Left hindlimb (tissue), 1 donor: ENCODE results near the gene UBE3B.

ENCODE experiments used
- DNase-seq: peaks from one replicate; pipeline ENCODE4 v3.0.0-alpha.2; 2018

The UBE3B gene

DNA sequence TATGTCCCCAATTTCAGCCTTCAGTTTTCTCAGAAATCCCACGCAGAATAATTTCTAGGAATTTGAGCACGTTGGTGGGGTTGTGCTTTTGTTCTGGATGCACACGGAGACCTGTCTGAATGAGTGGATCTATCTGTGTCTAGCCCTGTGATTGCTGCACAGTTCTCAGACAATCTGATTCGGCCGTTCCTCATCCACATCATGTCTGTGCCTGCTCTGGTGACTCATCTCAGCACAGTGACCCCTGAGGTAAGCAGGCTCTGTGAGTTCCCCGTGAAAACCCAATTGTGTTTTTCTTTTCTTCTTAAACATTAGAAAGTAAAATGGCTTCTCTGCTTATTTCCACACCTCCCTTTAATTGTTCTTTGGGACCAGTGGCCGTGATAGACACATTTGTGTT is 20.2 kb downstream of the UBE3B start:
- no peak for DNase-seq

DNA sequence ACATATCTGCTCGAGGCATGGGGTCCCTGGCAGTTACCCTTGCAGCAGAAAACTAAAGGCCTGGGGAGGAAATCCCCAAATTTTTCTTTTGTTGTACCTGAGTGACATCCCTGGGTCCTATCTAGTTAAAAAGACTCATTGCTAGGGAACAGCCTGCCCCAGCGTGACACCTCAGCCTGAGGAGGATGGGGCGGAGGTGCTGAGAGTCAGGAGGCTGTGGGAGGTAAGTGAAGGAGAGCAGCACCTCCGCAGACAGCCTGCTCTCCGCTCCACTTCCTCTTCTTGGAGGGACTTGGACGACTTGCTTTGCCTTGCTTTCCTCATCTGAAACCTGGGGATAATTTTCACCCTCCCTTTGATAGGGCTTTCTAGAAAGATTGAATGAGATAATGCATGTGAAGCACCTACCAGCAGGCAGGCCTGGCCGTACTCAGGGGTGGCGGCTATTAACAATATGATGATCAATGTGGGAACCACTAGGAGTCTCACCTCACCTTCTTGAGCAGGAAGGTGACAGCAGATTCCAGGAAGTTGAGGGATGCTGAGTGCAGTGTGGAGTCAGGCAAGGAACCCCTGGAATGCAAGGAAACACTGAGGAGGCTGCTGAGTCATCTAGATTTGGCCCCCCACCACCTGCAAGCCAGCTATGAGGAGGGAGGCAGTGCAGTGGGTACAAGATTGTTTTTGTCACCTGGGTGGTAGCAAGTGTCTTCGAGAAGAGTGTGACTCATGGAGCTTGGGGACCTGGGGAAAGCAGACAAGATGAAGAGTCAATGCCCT is 23.2 kb downstream of the UBE3B start:
- DNase-seq = no peak

DNA sequence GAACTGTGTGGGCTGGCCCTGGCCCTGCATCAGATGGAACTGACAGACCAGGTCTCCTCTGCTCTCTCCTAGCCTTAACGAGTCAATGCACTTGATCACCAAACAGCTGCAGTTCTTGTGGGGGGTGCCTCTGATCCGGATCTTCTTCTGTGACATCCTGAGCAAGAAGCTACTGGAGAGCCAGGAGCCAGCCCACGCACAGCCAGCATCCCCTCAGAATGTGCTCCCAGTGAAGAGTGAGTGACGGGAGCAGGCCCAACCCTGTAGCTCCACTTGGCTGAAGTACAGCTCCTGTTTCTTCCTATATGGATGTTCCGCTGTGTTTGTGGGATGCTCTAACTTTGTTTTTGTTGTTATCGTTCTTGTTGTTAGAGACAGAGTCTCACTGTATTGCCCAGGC is 23.9 kb downstream of the UBE3B start:
- DNase-seq = no peak

DNA sequence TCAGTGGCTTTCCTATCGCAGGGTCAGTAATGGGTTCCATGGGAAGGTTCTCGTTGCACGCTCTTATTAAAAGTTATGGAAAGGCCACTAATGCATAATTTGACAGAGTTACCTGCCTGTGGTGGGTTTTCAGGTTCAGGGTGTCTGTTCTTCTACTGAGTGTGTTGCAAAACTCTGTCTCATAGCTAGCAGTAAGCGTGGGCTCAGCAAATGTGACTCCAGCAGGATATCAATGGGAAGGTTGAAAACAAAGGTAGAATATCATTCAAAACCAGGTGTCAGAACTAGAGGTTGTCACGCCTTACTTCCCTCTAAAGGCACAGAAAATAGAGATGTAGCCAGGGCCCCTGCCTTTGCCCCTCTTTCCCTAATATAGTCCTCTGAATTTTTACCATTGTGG is 24.9 kb downstream of the UBE3B start:
- DNase-seq = no peak

DNA sequence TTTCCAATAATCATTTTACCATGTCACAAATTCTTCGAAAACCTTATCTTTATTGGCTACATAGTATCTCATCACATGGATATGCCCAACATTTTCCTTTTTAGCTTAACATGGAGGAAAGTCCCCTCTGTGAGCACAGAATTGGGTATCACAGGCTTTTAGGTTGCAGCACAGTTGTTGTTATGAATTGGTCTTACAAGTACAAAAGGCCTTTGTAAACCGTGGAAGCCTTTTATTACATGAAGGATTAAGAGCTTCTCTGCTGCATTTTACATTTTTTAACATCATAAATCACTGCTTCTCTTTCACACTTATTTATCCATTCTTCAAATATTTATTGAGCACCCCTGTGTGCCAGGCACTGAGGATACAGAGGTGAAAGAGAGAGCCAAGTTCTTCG is 26.2 kb downstream of the UBE3B start:
- no peak for DNase-seq

DNA sequence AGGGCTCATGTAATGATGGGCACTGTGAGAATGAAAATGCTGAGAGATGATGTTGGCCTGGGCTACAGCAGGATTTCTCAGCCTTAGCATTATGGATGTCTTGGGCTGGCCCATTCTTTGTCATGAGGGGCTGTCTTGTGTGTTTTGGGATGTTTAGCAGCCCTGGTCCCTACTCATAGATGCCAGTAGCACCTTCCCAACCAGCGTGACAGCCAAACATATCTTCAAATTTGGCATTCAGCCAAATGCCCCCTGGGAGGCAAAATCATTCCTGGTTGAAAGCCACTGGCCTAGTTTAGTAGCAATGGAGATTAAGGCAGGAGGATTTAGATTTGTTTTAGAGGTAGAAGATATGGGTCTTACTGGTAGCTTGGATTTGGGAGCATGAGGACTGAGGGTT is 26.6 kb downstream of the UBE3B start:
- DNase-seq = no peak

DNA sequence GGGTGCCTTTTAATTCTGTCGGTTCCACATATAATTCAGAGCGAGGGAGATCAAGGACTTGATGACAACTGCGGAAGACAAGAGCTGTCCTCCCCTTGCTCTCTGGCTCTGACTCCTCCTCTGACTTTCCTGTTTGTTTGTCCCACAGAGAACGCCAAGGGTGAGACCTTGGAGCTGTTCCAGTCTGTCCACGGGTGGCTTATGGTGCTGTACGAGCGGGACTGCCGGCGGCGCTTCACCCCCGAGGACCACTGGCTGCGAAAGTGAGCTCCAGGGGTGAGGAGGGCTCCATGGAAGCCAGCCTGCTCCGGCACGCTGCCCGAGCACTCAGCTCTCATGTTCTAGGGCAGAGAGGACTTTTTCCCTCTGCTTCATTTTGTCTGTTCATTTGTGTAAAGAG is 32.8 kb downstream of the UBE3B start:
- no peak for DNase-seq

DNA sequence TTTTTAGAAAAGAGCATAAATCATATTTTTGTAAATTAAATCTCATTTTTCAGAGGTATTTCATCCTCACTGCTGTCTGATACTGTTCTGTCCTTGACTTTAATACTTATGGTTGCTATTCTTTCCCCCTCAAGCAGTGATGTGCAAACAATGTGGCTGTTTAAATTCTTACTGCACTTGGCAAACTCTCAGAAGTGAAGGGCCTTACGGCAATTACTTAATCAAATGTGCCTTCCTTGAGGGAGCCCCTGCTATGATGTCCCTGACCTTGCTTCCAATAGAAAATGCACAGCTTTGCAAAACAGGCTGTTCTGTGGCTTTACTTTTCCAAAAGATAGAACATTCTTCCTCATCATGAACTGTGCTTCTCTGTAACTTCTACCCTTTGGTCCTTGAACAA is 35.2 kb downstream of the UBE3B start:
- no peak for DNase-seq

DNA sequence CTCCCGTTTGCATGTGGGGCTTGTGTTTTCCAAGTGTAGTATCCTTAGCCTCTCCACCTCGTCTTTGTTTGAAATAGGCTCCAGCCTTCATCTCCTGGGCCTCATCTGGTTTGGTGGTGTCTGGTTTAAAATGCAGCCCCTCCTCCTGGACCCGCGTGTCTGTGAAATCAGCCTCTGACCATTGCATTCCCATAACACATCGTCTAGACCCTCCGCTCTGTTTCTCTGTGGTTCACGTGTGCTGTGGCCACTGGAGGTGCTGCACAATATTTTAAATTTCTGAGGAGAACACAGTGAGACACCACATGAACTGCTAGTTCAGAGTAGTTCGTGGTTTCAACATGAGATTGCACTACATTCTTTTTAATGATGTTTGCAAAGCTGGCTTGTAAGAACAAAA is 35.6 kb downstream of the UBE3B start:
- DNase-seq = no peak

DNA sequence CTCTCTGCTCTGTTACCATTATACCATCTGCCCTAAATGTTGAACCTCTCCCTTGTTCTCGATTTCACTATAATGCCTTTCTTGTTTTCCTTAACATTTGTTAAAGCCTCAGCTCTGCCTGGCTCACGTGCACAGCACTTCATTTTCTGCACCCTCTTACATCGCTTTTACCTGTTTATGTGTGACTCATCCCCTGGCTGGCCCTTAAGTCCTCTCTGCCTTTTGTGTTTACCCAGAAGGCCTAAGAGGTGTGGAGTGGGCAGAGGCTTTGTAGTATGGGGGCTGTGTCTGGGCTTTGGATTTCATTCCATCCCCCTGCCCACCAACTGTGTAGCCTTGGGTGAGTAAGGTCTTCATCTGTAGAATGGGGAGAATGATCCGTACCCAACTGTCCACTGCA is 36.5 kb downstream of the UBE3B start:
- no peak for DNase-seq

DNA sequence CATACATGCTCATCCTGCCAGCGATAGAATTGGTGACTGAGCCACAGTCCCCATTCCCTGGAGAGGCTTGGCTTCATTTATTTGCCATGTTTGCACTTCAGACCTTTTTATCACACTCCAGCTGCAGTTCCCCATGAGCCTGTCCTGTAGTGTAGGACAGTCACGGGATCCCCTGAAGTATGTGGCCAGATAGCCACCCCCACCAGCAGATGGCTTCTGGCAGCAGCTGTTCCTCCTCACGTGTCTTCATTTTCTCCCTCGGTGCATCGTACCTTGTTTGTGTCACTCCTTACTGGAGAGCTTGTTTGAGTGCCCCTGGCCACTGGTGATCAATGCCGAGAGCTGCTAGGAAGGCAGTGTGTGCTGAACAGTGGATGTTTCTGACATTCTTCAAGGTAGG is 40.2 kb downstream of the UBE3B start:
- DNase-seq = no peak

DNA sequence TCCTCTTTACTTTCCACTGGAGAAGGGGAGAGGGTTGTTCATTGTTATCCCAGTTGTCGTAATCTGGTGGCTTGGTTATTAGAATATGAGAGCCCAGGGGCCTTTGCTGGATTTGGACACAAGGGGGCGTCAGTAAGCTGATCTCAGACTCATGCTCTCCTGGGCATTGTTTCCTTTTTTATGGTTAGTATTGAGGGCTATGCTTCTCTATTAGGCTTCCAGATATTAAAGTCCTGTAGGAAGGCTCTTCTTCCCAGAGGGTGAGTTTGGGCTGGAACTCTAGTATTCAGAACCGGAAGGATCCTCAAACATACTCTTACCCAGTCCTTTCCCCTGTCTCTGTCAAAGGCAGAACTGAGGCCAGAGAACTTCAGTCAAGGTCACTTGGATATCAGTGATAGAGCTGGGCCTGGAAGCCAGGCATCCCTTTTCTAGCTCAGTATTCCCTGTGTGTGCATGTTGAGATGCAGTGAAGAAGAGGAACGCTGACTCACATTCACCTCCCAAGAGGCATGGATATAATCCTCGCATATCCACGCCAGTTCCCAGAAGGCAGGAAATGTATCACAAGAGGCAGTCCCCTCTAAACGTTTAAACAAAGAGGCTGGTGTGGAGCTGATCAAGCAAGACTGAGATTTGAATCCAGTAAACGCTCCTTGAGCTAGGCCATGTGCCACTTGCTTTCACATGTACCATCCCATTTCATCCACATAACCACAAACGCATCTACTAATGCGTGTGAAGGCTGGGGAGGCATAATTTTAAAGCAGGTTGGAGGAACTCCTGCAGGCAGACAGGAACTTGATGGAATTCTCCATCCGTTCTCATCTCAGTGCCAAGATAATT is 41.6 kb downstream of the UBE3B start:
- DNase-seq = no peak

DNA sequence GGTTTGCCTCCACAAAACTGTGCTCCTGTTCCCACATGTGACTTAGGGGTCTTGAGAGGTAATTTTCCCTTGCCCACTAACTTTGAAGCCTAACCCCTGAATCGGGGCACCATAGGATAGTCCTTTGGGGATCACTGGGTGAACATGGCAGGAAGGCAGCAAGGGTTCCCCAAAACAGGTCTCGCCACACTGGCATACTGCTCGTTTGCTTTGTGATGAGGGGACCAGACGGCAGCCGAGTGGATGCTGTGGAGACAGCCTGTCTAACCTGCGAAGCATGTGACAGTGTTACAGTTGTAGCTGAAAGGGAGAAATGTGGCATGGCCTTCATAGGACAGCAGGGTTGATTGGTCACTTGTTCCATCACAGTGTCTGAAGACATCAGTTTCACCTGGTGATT is 42.4 kb downstream of the UBE3B start:
- DNase-seq = no peak

DNA sequence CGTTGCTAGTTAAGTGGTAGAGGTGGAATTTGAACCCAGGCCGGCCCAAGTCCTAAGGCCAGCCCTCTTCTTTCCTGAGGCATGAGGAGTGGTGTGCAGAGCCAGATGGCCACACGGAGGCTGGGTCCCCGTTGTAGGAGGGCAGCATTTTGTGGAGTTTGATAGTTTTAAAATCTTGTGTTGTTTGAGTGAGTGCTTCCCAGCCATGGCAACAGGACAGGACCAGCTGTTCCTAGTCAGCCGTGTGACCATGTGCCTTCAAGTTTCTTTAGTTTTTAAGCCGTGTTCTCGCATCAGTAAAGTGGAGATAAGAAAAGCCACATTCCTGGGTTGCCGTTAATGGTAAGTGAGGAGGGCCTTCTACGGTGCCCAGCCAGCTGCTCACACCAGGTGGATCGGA is 44.4 kb downstream of the UBE3B start:
- no peak for DNase-seq

DNA sequence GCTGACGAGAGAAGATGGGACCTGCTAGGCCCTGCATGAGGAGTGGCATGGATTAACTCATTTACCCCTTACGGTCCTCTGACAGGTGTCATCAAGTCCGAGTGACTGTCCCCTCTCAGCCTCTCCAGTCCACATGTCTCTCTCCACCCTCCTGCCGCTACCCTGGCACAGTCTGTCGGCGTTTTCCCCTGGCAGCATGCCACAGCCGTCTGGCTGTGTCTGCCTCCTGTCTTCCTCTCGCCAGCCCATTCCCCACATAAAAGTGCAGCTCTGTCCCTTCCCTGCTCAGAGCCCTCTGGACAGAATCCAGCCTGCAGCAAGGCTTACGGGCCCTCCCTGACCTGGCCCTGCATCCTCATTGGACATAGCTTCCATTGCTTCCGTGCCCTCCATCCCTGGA is 45.6 kb downstream of the UBE3B start:
- DNase-seq = no peak

DNA sequence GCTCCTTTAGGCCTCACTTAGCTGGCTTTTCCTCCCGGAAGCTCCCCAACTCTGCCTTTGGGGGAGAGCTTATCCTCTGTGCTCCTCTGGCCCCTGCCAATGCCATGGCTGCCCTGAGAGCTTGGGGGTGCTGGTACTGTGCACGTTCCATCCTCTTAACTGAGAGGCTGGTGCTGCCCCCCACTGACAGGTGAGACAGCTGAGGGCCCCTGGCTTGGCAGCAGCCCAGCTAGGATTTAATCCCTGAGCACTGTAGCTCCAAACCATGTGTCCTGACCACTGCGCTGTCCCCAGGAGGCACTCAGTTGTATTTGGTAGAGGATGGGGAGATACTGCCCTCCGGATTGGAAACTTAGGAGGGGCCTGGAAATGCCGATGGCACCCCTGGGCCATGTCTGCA is 46.1 kb downstream of the UBE3B start:
- DNase-seq = no peak

DNA sequence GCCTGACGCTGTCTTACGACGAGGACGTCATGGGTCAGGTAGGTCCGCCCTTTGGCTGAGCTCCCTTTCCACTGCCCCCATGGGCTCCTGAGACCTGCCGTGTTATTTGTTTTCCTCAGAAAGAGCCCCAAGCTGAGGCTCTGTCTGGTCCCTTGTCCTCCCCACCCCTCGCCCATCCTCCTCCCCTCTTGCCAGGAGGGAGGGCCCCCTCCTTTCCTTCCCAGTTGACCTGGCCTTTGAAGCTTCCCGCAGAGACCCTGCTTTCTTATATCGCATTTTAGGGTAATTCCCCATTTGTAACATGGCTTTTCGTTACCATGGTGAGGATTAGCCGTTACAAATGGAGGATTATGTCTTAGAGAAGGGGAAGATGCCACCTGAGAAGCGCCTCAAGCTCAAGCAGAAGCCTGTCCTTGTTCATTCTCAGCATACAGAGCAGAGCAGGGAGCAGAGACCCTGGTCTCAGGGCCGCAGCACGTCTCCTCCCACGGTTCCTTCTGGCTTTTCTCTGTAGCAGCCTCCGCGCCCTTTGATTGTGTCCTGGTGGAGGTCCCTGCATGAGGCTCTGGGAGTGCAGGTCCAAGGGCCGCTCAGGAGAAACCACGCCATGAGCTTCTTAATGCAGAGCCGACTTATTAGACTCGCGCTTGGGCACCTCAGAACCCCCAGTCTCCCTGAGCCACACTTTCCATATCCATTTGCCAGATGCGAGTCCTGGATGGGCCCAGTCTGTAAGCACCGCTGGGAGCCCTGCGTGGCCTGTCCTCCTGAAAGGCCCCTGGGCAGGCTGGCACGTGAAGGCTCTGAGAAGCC is 47.2 kb downstream of the UBE3B start:
- no peak for DNase-seq

DNA sequence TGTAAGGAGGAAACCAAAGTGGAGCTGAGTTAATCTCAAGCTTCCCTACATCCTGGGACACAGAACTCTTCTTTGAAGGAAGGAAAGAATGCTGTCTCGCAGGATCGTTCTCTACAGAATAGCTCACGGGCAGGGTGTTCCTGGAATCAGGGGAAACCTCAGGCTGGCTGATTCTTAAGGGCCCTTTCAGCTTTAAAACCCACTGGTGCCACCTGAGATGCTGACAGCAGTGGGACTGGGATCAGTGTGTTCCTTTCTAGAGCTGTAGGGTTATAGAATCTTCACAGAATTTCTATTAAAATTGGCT is 47.8 kb downstream of the UBE3B start:
- DNase-seq = no peak

DNA sequence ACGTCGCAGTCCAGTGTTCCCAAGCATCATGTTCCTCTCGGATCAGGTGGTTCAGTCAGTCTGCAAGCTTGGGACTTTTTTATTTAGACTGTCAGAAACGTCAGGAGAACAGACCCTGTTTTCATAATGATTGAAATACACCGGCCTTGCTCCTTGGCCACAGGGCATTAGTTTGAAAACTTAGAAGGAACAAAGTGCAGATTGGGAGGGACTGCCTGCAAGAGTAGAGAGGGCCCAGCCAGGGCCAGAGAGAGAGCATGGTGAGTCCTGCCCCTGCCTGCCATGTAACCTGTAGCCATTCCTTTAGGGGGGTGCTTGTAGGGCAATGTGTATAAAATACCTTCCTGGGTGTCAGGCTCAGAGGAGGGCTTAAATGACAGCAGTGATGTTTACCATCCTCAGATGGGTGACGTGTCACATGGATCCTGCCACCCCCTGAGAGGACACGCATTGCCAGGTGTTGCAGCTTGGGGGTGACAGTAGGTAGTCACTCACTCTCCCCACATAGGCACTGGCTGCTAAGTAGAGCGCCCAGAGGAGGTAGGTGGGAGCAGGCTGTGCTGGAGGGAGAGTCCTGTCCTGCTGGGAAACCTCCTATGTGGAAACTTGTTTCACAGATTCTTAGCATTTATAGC is 50.2 kb downstream of the UBE3B start:
- no peak for DNase-seq

DNA sequence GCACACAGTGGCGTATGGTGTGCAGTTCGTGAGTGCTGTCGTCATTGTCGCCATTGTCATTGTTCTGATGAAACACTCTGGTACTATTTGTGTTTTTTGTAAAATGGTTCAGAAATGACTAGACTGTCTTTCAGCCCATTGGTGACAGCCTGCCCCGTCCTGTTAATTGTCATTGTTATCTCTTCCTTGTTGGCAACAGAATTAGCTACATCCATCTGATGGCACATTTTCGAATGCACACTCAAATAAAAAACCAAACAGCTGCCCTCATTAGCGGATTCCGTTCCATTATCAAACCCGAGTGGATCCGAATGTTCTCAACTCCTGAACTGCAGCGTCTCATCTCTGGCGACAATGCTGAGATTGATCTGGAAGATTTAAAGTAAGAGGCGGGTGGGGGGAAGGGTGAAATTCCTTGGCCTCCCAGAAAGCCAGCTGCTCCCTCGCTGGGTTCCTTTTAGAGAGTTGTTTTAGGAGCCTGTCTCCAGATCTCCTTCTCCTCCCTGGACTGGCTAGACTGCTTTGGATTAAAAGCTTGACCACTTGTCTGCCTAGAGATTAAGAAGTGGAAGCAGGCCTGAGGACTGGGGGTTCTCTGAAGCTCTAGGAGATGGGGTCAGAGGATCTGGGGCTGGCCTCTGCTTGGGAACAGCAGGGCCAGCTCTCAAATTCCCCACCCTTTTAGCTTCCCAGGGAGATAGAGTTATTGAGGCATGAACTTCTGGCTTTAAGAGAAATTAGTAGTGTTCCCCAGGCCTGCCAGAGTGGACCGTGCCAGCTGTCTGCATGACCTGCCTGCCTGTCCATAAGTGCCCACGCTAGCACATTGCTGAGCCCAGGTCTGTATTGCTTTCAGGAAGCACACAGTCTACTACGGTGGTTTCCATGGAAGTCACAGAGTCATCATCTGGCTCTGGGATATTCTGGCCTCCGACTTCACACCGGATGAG is 52.5 kb downstream of the UBE3B start:
- DNase-seq = no peak

DNA sequence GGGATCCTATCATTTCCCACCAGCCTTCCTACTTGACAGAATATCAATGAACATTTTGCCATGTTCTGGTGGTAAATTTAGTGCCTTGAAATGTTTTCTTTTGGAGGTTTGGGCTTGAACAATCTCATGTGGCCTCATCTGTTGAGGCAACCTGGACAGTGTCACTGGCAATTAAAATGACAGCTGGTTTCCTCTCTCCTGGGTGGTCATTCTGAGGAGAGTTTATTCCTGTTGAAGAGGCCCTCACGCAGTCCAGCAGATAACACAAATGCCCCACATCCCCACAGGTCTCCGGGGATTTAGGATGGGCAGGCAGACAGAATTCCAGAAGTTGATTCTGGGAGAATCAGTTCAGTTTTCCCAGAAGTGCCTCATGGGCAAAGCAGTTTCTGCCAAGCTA is 54.0 kb downstream of the UBE3B start:
- DNase-seq = no peak
